ENCODE data around the gene TRPM6. TPM values are rescaled to one million over a fixed set of nuclear protein-coding genes. Genes with fewer than 3 reads are reported as not detected.

TRPM6 gene
- total RNA-seq, 1 experiment from 2014 or later: 1.4 TPM

- no peak for ATAC-seq
- H3K4me1 Mint-ChIP-seq: no peaks in the 10 kb centered on the region
- TF ChIP-seq ZNF396 (CRISPR knock-in tag; IDR thresholded peaks at IDR 0.05; ENCODE audit: borderline replicate concordance) (no peak), ZNF232 (CRISPR knock-in tag; IDR thresholded peaks at IDR 0.05) (no peak), CREM (CRISPR knock-in tag; IDR thresholded peaks at IDR 0.05) (no peak), SMAD3 (CRISPR knock-in tag; IDR thresholded peaks at IDR 0.05; ENCODE audit: borderline replicate concordance) (no peak), TCF7 (CRISPR knock-in tag; IDR thresholded peaks at IDR 0.05; ENCODE audit: low read depth) (no peak), GABPB1 (CRISPR knock-in tag; IDR thresholded peaks at IDR 0.05) (no peak), ZNF121 (CRISPR knock-in tag; IDR thresholded peaks at IDR 0.05) (no peak), CREB1 (CRISPR knock-in tag; IDR thresholded peaks at IDR 0.05) (no peak), ZNF671 (CRISPR knock-in tag; IDR thresholded peaks at IDR 0.05) (no peak)
- POLR2A ChIA-PET: no interaction called here
- CTCF ChIA-PET: no interaction called here
- H3K27me3 Mint-ChIP-seq (ENCODE audit: low read depth): no peaks in the 10 kb centered on the region
- no peaks in the 10 kb centered on the region for H3K36me3 Mint-ChIP-seq
- no peaks in the 10 kb centered on the region for H3K9me3 Mint-ChIP-seq
- no peak overlapping the region for H3K4me3 Mint-ChIP-seq
- no peak for DNase-seq (ENCODE audit: low spot score)
- H3K27ac Mint-ChIP-seq: no peak overlapping the region
These were observed 83.7 kb downstream of the TRPM6 start for GRCh38 chr9:74804018-74804385.

- no peaks in the 10 kb centered on the region for H3K9me3 Mint-ChIP-seq
- H3K4me3 Mint-ChIP-seq: no peak overlapping the region
- no peaks in the 10 kb centered on the region for H3K27me3 Mint-ChIP-seq (ENCODE audit: low read depth)
- no peaks in the 10 kb centered on the region for H3K4me1 Mint-ChIP-seq
- no peak overlapping the region for H3K27ac Mint-ChIP-seq
- CTCF ChIA-PET: no interaction called here
- TF ChIP-seq STAT6 (CRISPR knock-in tag; conservative IDR thresholded peaks at IDR 0.05; ENCODE audit: low read depth) (no peak), E2F5 (CRISPR knock-in tag; IDR thresholded peaks at IDR 0.05) (no peak), ATF3 (CRISPR knock-in tag; conservative IDR thresholded peaks at IDR 0.05) (no peak), RELA (CRISPR knock-in tag; IDR thresholded peaks at IDR 0.05; ENCODE audit: borderline replicate concordance) (no peak), AR (CRISPR knock-in tag; IDR thresholded peaks at IDR 0.05) (no peak), ELF4 (CRISPR knock-in tag; IDR thresholded peaks at IDR 0.05; ENCODE audit: low read depth) (no peak), ZNF671 (CRISPR knock-in tag; IDR thresholded peaks at IDR 0.05) (no peak), ATF6 (CRISPR knock-in tag; IDR thresholded peaks at IDR 0.05) (no peak), PREB (CRISPR knock-in tag; IDR thresholded peaks at IDR 0.05; ENCODE audit: borderline replicate concordance) (no peak), TP53 (CRISPR knock-in tag; IDR thresholded peaks at IDR 0.05) (no peak), GRHL2 (CRISPR knock-in tag; IDR thresholded peaks at IDR 0.05; ENCODE audit: insufficient replicate concordance, severe bottlenecking) (no peak)
- DNase-seq (ENCODE audit: low spot score): no peak
- POLR2A ChIA-PET: no interaction called here
- H3K36me3 Mint-ChIP-seq: no peaks in the 10 kb centered on the region
- no peak for ATAC-seq
These were observed 84.2 kb downstream of the TRPM6 start for GRCh38 chr9:74803376-74804017.
